Renal cortical epithelial cell (primary cell): ENCODE data around the gene CAMK2D. TPM values are rescaled to one million over a fixed set of nuclear protein-coding genes. Genes with fewer than 3 reads are reported as not detected.

Source experiments
- DNase-seq: peaks from one replicate; pipeline ENCODE4 v3.0.0-alpha.2; 2011; ENCODE audit warnings: low read depth
- total RNA-seq: library from RNA; depleted of rRNA; stranded (reverse); fragments of >200 nt; gene quantifications from 2 replicates; pipeline ENCODE4 v1.2.3, GENCODE V29; 2014

The CAMK2D gene
- total RNA-seq, 1 donor from 2014 or later, result 50.1 TPM

GRCh38 chr4:113604955-113605354 lies 156.6 kb downstream of the CAMK2D start:
- DNase-seq, result no peak

- DNase-seq, result no peak
Observed at GRCh38 chr4:113603911-113604310, 157.6 kb downstream of the CAMK2D start.

DNA sequence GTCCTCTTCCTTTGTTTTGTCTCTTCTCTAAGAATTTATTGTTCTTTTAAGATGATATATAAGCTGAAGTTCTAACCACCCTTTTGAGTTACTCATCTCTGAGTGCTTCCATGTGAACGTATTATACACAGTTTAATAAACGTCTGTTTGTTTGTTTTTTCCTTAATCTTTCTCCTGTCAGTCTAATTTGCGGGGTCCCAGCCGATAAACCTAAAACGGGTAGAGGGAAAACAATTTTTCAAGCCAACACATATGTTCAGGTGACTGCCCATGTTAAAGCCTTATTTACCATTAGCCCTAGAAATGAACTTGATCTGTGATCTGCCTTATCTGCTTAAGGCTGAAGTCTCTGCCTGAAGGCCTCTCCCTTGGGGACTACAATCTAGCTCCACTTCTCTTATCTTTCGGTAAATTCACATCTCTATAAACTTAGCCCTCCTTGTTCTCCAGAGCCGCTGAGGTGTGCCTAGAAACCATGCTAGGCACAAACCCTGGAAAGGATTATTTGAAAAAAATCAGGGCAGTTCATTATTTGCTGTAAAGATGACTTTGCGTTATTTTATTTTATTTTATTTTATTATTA lies 158.8 kb downstream of the CAMK2D start:
- DNase-seq, result no peak

DNA sequence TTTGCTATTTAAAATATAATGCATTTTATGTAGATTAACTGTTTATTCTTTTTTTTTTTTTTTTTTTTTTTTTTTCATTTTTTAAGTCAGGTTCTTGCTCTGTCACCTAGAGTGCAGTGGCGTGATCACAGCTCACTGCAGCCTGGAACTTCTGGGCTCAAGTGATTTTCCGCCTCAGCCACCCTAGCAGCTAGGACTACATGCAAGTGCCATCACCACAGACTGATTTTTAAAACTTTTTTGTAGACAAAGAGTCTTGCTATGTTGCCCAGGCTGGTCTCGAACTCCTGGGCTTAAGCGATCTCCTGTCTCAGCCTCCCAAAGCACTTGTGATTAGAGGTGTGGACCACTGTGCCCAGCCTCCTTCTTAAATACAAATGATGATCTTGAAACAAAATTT lies 159.9 kb downstream of the CAMK2D start:
- no peak for DNase-seq

- DNase-seq, result no peak
Observed at GRCh38 chr4:113596396-113596795, 165.1 kb downstream of the CAMK2D start.

- no peak for DNase-seq
Observed at GRCh38 chr4:113594231-113594556, 167.3 kb downstream of the CAMK2D start.

DNA sequence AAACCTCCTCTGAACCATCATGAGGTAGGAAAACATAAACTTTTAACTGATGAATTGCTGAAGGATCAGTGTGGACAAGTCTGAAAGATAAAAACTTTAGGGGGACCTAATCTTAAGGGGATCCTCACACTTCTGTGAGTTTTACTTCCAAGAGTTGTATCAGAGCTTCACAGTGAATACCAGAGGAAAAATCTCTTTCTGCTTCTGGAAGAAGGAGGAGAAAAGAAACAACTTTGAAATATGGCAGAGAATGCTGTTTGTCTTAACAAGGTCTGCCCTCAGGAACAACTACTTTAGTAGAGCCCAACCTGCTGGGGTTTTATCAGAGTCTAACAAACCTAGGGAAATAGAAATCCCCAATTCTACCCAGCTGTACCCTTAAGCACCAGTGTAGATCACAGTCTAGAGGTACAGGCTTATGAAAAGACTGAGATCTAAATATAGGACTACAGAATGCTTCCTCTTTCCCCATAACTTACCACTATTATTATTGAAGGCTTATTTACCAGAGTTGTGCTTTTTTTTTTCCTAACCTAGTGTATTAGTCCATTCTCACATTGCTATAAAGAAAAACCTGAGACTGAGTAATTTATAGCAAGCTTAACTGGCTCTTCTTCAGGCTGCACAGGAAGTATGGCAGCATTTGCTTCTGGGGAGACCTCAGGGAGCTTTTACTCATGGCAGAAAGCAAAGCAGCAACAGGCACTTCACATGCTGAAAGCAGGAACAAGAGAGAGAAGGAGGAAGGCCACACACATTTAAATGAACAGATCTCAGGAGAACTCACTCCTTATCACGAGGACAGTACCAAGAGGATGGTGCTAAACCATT lies 167.9 kb downstream of the CAMK2D start:
- DNase-seq, result no peak

- peak; percentile 19 for DNase-seq
Observed at GRCh38 chr4:113591982-113592381, 169.6 kb downstream of the CAMK2D start.

- DNase-seq, result no peak
Observed at GRCh38 chr4:113588895-113589668, 172.5 kb downstream of the CAMK2D start.

- no peak for DNase-seq
Observed at GRCh38 chr4:113587640-113588275, 173.8 kb downstream of the CAMK2D start.

- DNase-seq, result peak; percentile 18
Observed at GRCh38 chr4:113587156-113587555, 174.4 kb downstream of the CAMK2D start.

DNA sequence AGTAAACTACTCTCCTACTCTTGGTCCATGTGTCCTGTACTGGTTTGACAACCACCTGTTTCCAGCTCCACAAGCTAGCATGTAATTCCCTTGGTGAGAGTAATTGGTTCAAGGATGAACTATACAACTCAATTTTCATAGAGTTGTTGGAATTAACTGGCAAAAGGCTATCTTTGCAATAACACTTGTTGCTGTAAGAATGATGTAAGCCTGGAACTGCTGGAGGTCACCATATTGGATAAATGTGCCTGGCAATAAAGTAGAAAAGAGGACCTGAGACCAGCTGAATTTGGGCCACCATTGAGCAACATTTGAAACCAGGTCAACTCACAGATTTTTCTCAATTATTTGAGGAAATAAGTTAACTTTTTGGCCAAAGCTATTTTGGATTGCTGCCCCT lies 175.5 kb downstream of the CAMK2D start:
- no peak for DNase-seq

DNA sequence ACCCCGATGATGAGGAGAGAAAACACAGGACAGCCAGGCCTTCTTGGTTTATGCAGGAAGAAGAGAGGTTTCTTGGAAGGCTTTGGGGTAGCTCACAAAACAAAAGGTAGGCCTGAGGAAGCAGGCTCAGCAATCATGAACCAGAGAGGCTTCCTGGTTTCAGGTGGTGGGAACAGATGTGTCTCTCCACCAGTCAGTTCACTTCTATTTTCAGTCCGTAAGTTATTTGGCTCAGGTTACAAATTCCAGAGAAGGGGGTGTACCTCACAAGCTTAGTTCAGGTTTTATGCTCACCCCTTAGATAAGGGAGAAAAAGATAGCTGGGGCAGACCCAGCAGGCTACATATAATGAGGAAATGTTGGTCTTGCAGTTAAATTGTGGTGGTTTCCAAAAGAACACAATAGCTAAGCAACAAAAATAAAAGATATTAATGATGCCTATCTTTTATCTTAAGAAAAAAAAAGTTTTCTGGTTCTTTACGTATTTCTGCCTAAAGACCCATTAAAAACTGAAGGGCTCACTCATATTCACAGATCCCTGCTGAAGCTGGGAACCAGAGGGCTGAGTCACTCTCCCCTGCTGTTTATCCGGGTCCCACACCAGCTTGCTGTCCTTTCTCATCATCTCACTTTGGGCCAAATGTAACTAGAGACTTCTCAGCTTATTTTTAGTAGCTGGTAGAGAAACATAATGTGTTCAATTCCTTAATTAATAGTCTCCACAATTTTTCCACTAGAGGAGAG lies 177.0 kb downstream of the CAMK2D start:
- peak; percentile 32 for DNase-seq

DNA sequence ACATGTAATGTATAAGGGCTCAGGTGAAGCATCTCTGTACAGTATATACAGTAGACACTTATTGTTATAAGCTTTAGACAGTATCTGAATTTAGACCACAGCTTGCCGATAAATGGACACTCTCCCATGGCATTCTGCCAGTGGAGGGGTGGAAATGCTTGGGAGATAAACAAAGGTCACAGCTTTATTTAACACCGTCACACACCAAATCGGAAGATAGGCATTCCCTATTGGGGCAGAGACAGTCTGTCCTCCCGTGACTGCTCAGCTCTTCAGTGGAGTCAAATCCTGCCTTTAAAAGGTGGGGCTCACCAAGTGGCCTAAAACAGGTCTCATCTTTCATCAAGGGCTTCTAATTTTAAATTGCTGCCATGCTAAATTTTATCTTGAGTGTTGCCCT lies 178.8 kb downstream of the CAMK2D start:
- no peak for DNase-seq

DNA sequence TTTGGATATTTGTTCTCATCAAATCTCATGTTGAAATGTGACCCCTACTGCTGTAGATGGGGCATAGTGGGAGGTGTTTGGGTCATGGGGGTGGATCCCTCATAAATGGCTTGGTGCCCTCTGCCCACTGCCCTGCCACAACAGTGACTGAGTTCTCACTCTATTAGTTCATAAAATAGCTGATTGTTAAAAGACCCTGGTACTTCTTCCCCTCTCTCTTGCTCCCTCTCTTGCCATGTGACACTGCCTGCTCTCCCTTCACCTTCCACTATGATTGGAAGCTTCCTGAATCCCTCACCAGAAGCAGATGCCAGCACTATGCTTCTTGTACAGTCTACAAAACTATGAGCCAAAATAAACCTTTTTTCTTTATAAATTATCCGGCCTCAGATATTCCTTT lies 182.2 kb downstream of the CAMK2D start:
- no peak for DNase-seq

DNA sequence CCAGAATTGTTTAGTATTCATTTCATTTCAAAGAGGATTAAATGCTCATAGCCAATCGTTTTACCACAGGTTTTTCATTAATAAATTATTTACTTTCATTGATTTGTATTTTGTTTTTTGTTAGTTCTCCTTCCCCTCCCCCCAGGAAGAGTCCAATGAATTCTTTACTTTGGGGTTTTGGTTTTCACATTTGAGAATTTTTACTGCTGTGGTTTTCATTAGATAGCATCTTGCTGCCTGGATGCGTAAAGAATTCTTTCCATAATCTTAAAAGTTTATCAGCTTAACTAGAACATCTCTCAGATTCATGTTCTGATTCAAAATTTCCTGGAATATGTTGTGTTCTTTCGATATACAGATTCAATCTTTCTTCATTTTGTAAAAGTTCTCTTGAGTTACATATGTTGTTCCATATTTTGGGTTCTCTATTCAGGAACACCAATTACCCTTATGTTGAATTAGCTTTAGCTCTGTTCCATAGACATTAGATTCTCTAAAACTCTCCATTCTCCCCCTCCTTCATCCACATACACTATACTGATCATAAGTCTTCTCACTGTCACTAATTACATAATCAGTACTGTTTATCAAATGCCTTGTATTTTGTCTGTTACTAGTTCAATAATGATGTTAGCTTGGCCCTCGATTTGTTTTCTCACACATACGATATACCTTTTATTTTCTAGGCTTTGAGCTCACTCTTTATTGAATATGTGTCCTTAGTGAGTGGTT lies 184.4 kb downstream of the CAMK2D start:
- no peak for DNase-seq

GRCh38 chr4:113575401-113575800 lies 186.1 kb downstream of the CAMK2D start:
- peak; percentile 61 for DNase-seq

DNA sequence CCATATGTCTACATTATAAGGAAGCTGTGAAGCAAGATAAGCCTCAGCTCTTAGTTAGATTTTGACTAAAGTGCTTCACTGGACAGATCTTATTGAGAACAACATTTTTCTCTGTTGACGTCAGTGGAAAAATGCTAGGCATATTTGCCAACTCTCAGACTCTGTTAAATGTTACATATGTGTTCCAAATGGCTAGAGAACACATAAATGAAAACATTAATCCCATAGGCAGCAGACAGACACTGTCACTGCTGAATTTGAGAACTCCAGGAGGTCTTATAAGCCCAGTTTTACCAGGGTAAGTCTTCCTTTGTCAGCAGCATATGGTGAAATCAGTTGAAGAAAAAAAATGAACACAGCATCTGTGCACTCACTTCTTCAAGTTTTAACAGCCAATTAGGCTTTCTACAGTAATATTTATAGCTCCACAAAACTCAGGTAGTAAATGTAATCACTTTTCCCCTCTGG lies 186.9 kb downstream of the CAMK2D start:
- DNase-seq, result peak; percentile 73

DNA sequence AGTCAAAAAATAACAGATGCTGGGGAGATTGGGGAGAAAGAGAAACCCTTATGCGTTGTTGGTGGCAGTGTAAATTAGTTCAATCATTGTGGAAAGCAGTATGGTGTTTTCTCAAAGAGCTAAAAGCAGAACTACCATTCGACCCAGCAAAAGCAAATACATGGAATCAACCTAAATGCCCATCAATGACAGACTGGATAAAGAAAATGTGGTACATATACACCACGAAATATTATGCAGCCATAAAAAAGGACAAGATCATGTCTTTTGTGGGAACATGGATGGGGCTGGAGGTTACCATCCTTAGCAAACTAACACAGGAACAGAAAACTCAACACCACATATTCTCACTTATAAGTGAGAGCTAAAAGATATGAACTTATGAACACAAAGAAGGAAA lies 188.9 kb downstream of the CAMK2D start:
- DNase-seq, result no peak

DNA sequence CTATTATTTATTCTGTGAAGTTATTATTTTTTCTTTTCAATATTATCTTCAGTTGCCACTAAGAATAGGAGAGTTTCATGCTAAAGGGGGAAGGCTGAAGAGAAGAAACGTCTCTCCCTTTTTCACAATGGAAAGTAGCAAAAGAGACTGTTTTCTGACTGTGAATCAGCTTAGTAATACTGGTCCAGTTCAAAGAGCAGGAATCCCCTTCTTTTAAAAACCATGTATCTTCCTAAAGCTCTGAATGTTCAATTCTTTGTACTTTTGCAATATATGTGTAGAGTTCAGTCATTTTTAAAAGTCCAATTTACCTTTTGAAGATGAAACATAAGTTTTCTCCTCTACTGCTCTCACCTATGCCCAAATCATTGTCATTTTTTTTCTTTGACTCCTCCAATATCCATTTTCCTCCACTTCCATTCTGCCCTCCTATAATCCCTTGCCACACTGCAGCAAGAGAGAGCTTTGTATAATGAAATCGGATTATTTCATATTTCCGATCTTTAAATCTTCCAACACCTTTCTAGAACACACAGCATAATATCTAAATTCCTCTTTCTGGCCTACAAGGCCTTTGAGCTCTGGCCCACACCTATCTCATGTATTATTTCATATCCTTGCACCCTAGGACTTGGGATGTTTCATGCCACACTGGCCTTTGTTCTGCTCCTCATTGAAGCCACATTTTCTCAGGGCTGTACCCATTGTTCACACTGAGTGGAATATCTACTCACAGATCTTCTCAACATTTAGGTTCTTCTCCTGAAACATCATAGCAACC lies 195.3 kb downstream of the CAMK2D start:
- no peak for DNase-seq
